Measurements from ENCODE around the gene CES3. TPM values are rescaled to one million over a fixed set of nuclear protein-coding genes. Genes with fewer than 3 reads are reported as not detected.

Gene CES3
- total and polyA plus RNA-seq, 4 donors, result 0.19 to 28.3 (median 12.5) TPM

GRCh38 chr16:67013233-67013822 is 52.3 kb downstream of the CES3 start:
- DNase-seq (ENCODE audit: low spot score), result no peak
- no peak overlapping the region for H3K27ac ChIP-seq (ENCODE audit: low read depth in 1 of 2, low read length in 2 of 2)
- WGBS, result 21% methylated on average over 21 of the region's 21 CpGs

GRCh38 chr16:67013823-67014633 is 53.0 kb downstream of the CES3 start:
- WGBS, result 7% methylated on average over 70 of the region's 70 CpGs
- DNase-seq (ENCODE audit: low spot score), result peak; percentile 51
- no peaks in the 10 kb centered on the region for H3K9me3 ChIP-seq (ENCODE audit: control insufficient read depth in 4 of 4, low read length in 3 of 4)
- TF ChIP-seq RXRA (IDR thresholded peaks at IDR 0.05) (no peak), JUND (IDR thresholded peaks at IDR 0.05) (no peak), FOXA2 (IDR thresholded peaks at IDR 0.05) (no peak), SP1 (IDR thresholded peaks at IDR 0.05) (no peak), YY1 (IDR thresholded peaks at IDR 0.05) (no peak), ATF3 (IDR thresholded peaks at IDR 0.05) (no peak), TAF1 (conservative IDR thresholded peaks at IDR 0.05) (no peak), NR2F2 (IDR thresholded peaks at IDR 0.05) (no peak), CTCF (IDR thresholded peaks at IDR 0.05; ENCODE audit: low read depth, low read length, missing input control) (peak; percentile 18), REST (IDR thresholded peaks at IDR 0.05) (no peak), RAD21 (IDR thresholded peaks at IDR 0.05) (peak in 1 of 2 donors; percentile 35)
- H3K4me1 ChIP-seq (ENCODE audit: control insufficient read depth in 4 of 4, insufficient read depth in 4 of 4, low read length in 3 of 4), result peaks cover 5 to 10% (median 7%) of the 10 kb centered on the region in 4 donors
- no peak overlapping the region for H3K27ac ChIP-seq (ENCODE audit: low read depth in 1 of 2, low read length in 2 of 2)
- no peak overlapping the region for H3K9ac ChIP-seq (ENCODE audit: low read depth in 1 of 2, low read length in 2 of 2)
- no peaks in the 10 kb centered on the region for H3K27me3 ChIP-seq (ENCODE audit: control insufficient read depth in 4 of 4, insufficient read depth in 4 of 4, low read length in 3 of 4)
- peak overlapping the region in 1 of 3 donors; percentile 63 for H3K4me3 ChIP-seq (ENCODE audit: low read depth in 1 of 3, low read length in 3 of 3)
- no peaks in the 10 kb centered on the region for H3K36me3 ChIP-seq (ENCODE audit: control insufficient read depth in 4 of 4, insufficient read depth in 3 of 4, low read depth in 1 of 4, low read length in 3 of 4)

More at GRCh38 chr16:67013233-67013822, 52.3 kb downstream of the CES3 start:
- no peaks in the 10 kb centered on the region for H3K36me3 ChIP-seq (ENCODE audit: control insufficient read depth in 4 of 4, insufficient read depth in 3 of 4, low read depth in 1 of 4, low read length in 3 of 4)
- H3K4me1 ChIP-seq (ENCODE audit: control insufficient read depth in 4 of 4, insufficient read depth in 4 of 4, low read length in 3 of 4), result peaks cover 5 to 10% (median 7%) of the 10 kb centered on the region in 4 donors
- no peaks in the 10 kb centered on the region for H3K27me3 ChIP-seq (ENCODE audit: control insufficient read depth in 4 of 4, insufficient read depth in 4 of 4, low read length in 3 of 4)
- no peaks in the 10 kb centered on the region for H3K9me3 ChIP-seq (ENCODE audit: control insufficient read depth in 4 of 4, low read length in 3 of 4)
- H3K9ac ChIP-seq (ENCODE audit: low read depth in 1 of 2, low read length in 2 of 2), result no peak overlapping the region
- peak overlapping the region in 1 of 3 donors; percentile 63 for H3K4me3 ChIP-seq (ENCODE audit: low read depth in 1 of 3, low read length in 3 of 3)
- no peak for TF ChIP-seq FOXA1 (IDR thresholded peaks at IDR 0.05)
